SU-DHL-6 (cell line): ENCODE results near the gene TAL1.

Experiments used
- H2AFZ ChIP-seq: fragments of 200-600 bp; sonication (generic); 2 replicates; pipeline ENCODE4 v1.6.1; 2014; ENCODE audit warnings: low read depth, mild to moderate bottlenecking, moderate library complexity, mixed read lengths, antibody characterized with exemption, low read length; ENCODE audit not compliant: severe bottlenecking
- H3F3A ChIP-seq: fragments of 200-600 bp; shearing (Covaris generic); 2 replicates; pipeline ENCODE4 v1.6.0; 2016; ENCODE audit warnings: antibody characterized with exemption, mild to moderate bottlenecking; ENCODE audit not compliant: insufficient read depth
- H3K27ac ChIP-seq: fragments of 200-600 bp; sonication (generic); 2 replicates; pipeline ENCODE4 v1.5.1; 2016; ENCODE audit warnings: low read depth, mild to moderate bottlenecking, low read length, moderate library complexity, mixed read lengths
- H3K27me3 ChIP-seq: fragments of 200-600 bp; sonication (generic), shearing (Covaris generic); 2 replicates; pipeline ENCODE4 v1.6.0; 2014; ENCODE audit warnings: mild to moderate bottlenecking, low read length
- H3K36me3 ChIP-seq: fragments of 200-600 bp; sonication (generic); 2 replicates; pipeline ENCODE4 v1.6.1; 2014; ENCODE audit warnings: mild to moderate bottlenecking, low read length, mixed read lengths
- H3K4me2 ChIP-seq: fragments of 300-600, 200-600 bp; shearing (Covaris generic), sonication (generic); 2 replicates; pipeline ENCODE4 v1.6.0; 2014; ENCODE audit warnings: low read length, low read depth, mild to moderate bottlenecking; ENCODE audit not compliant: poor library complexity, severe bottlenecking
- H3K4me3 ChIP-seq: fragments of 200-600 bp; sonication (generic); 2 replicates; pipeline ENCODE4 v1.5.1; 2014; ENCODE audit warnings: antibody characterized with exemption, low read length, mild to moderate bottlenecking, mixed read lengths; ENCODE audit not compliant: insufficient read depth, poor library complexity, severe bottlenecking
- H3K79me2 ChIP-seq: fragments of 200-600 bp; sonication (generic); 2 replicates; pipeline ENCODE4 v1.6.1; 2014; ENCODE audit warnings: mild to moderate bottlenecking, low read length, moderate library complexity; ENCODE audit not compliant: insufficient read depth
- H3K9ac ChIP-seq: fragments of 200-600 bp; sonication (generic); 2 replicates; pipeline ENCODE4 v1.7.0; 2014; ENCODE audit warnings: mild to moderate bottlenecking, low read length
- H3K9me2 ChIP-seq: fragments of 200-600 bp; sonication (generic); replicated peaks from 2 replicates; pipeline ENCODE4 v1.6.1; 2014; ENCODE audit warnings: low read length; ENCODE audit not compliant: insufficient read depth
- H3K9me3 ChIP-seq: fragments of 200-600 bp; sonication (generic); 2 replicates; pipeline ENCODE4 v1.6.1; 2014; ENCODE audit warnings: low read length, mixed read lengths; ENCODE audit not compliant: insufficient read depth
- H4K20me1 ChIP-seq: fragments of 200-600 bp; sonication (generic); 2 replicates; pipeline ENCODE4 v1.6.1; 2014; ENCODE audit warnings: low read depth, mild to moderate bottlenecking, antibody characterized with exemption, low read length, moderate library complexity, mixed read lengths
- EZH2phosphoT487 ChIP-seq: fragments of 200-600 bp; sonication (generic), shearing (Covaris generic); conservative IDR thresholded peaks from 2 replicates; pipeline ENCODE4 v1.6.1; 2018; ENCODE audit warnings: mild to moderate bottlenecking, antibody characterized with exemption, low read length, moderate library complexity, mixed read lengths
- TF ChIP-seq, protein P1 (sequence below): fragments of 200-600 bp; sonication (generic); IDR thresholded peaks from one replicate; pipeline ENCODE4 v1.5.1; 2017; ENCODE audit warnings: antibody characterized with exemption, mild to moderate bottlenecking, low read length, moderate library complexity; ENCODE audit not compliant: insufficient read depth, poor library complexity, severe bottlenecking

Gene TAL1

DNA sequence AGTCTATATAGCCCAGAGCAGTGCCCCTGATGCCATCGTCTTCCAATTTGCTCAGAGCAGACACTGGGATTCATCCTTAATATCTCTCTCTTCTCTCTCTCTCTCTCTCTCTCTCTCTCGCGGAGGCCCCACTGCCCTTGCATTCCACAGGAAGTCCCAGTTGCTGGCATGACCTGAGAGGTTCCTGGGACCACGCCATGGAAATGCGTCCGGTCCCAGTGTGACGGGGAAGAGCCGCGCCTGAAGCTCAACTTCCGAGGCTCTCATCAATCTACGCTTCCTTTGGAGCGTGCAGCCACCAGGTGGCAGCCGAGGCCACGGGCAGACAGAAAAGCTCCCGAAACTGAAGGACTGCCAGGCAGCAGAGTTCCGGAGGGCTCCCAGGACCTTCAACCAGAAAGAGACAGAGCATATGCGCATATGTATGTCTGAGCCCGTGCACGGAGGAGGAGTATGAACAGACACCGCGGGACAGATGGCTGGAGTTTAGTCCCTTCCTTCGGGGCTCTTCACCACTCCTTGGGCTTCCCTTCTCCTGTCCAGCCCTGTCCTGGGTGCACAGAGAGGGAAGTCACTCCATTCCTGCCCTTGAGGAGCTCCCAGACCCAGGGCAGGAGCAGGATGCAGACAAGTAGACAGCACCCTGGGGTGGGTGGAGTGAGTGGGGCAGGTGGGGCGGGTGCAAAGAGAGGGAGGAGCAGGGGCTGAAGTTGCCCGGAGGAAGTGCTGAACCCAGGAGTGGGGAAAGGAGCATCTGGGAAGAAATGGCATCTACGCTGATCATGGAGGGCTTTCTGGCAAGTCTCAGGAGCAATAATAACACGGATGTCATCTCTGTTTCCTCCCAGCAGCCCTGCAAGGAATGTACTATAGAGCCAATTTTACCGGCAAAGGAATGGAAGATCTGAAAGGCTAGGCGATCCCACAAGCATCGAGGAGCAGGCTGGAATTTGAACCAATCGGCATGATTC is 52.7 kb downstream of the TAL1 start:
- no peaks in the 10 kb centered on the region for H3K79me2 ChIP-seq
- H3K4me3 ChIP-seq = no peak overlapping the region
- H3K4me2 ChIP-seq = peak overlapping the region; percentile 41
- no peaks in the 10 kb centered on the region for H4K20me1 ChIP-seq
- H2AFZ ChIP-seq = peak overlapping the region; percentile 62
- no peaks in the 10 kb centered on the region for H3F3A ChIP-seq
- no peak overlapping the region for H3K27ac ChIP-seq
- no peaks in the 10 kb centered on the region for H3K9me3 ChIP-seq
- no peaks in the 10 kb centered on the region for H3K36me3 ChIP-seq
- TF ChIP-seq, protein P1, sequence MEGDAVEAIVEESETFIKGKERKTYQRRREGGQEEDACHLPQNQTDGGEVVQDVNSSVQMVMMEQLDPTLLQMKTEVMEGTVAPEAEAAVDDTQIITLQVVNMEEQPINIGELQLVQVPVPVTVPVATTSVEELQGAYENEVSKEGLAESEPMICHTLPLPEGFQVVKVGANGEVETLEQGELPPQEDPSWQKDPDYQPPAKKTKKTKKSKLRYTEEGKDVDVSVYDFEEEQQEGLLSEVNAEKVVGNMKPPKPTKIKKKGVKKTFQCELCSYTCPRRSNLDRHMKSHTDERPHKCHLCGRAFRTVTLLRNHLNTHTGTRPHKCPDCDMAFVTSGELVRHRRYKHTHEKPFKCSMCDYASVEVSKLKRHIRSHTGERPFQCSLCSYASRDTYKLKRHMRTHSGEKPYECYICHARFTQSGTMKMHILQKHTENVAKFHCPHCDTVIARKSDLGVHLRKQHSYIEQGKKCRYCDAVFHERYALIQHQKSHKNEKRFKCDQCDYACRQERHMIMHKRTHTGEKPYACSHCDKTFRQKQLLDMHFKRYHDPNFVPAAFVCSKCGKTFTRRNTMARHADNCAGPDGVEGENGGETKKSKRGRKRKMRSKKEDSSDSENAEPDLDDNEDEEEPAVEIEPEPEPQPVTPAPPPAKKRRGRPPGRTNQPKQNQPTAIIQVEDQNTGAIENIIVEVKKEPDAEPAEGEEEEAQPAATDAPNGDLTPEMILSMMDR = peak; percentile 90
- TF ChIP-seq EZH2phosphoT487 = no peak
- no peaks in the 10 kb centered on the region for H3K9me2 ChIP-seq
- H3K9ac ChIP-seq = no peak overlapping the region; the same call in 1 of the 2 replicates
- no peaks in the 10 kb centered on the region for H3K27me3 ChIP-seq

DNA sequence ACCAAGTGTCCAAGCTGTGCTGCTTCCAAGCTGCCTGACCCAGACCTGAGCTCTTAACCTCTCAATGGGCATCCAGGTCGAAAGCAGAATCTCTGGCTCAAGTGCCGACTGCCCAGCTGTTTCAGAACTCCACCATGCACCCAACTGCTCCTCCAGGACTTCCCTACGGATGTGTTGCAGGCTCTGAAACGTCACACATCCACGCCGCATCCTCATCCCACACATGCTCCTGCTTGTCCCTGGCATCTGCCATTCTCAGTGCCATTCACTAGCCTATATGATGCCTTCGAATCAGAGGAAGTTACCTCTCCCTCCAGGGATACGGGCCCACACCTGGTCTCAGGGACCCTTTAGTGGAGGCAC is 53.4 kb downstream of the TAL1 start:
- Histone ChIP-seq H3K27ac (no peak overlapping the region), H3K9me2 (no peaks in the 10 kb centered on the region), H3K9ac (no peak overlapping the region), H3K4me3 (no peak overlapping the region), H3K27me3 (no peaks in the 10 kb centered on the region), H3K4me2 (no peak overlapping the region), H2AFZ (no peak overlapping the region), H3K36me3 (no peaks in the 10 kb centered on the region), H4K20me1 (no peaks in the 10 kb centered on the region), H3K79me2 (no peaks in the 10 kb centered on the region), H3K9me3 (no peaks in the 10 kb centered on the region), H3F3A (no peaks in the 10 kb centered on the region)
- TF ChIP-seq EZH2phosphoT487 = no peak
- TF ChIP-seq, protein P1 = no peak

DNA sequence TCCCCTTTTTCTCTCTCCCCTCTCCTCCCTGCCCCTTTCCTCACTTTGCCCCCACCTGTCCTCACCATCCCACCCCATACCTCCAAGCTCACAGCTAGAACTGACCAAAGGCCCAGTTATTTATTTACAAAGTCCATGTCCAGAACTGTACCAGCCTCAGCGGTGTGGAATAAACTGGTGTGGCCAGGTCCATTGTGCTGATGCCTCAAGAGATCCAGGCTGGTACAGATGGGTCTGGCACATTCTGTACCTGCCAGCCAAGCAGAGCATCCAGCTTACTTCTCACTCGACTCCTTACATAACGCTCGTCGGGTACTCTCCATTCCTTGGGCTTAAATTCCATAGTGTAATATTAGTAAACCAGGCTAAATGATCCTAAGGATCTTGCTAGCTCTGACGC is 54.0 kb downstream of the TAL1 start:
- no peak overlapping the region for H2AFZ ChIP-seq
- H3K9ac ChIP-seq = no peak overlapping the region
- no peaks in the 10 kb centered on the region for H4K20me1 ChIP-seq

More for the DNA sequence above, 54.0 kb downstream of the TAL1 start:
- H3K9me2 ChIP-seq = no peaks in the 10 kb centered on the region
- no peaks in the 10 kb centered on the region for H3K27me3 ChIP-seq
- no peaks in the 10 kb centered on the region for H3K79me2 ChIP-seq
- no peaks in the 10 kb centered on the region for H3K9me3 ChIP-seq
- no peak overlapping the region for H3K27ac ChIP-seq
- no peak overlapping the region for H3K4me3 ChIP-seq
- TF ChIP-seq EZH2phosphoT487 = no peak
- TF ChIP-seq, protein P1 = no peak
- no peaks in the 10 kb centered on the region for H3F3A ChIP-seq
- no peak overlapping the region for H3K4me2 ChIP-seq
- no peaks in the 10 kb centered on the region for H3K36me3 ChIP-seq
